H1 (cell line): ENCODE data around the gene SHROOM2. TPM values are rescaled to one million over a fixed set of nuclear protein-coding genes. Genes with fewer than 3 reads are reported as not detected.

ENCODE experiments used
- CTCF ChIA-PET: fragments of 300-600 bp; sonication (Branson Sonifier 250); formaldehyde crosslinking; loops from one replicate; lab custom pipeline; 2021; ENCODE audit not compliant: partially characterized antibody; lab: Charles Lee
- POLR2A ChIA-PET: fragments of 300-600 bp; sonication (Branson Sonifier 250); formaldehyde crosslinking; loops from one replicate; lab custom pipeline; 2021; ENCODE audit warnings: inconsistent platforms; ENCODE audit not compliant: partially characterized antibody; lab: Charles Lee
- DNase-seq, 2 experiments: peaks; one replicate each; pipeline versions ENCODE4 v3.0.0 to v3.0.0-alpha.2; 2010 to 2022; ENCODE audit warnings: low spot score in 2 of 2, low read depth in 1 of 2, mixed read lengths in 1 of 2
- FAIRE-seq: peaks from 2 replicates; lab custom pipeline; 2011; peaks lifted over from hg19 to GRCh38; lab: Jason Lieb, UNC
- H2AFZ ChIP-seq: 2 replicates; pipeline ENCODE4 v1.8.1; 2012; ENCODE audit warnings: low read length, inconsistent platforms
- H2AK5ac ChIP-seq: 2 replicates; pipeline ENCODE4 v1.6.1; 2013; ENCODE audit warnings: low read depth, low read length
- H2BK120ac ChIP-seq: replicated peaks from 2 replicates; pipeline ENCODE3; 2013; ENCODE audit warnings: low read depth, low read length, inconsistent platforms
- H2BK12ac ChIP-seq: 2 replicates; pipeline ENCODE4 v1.6.1; 2013; ENCODE audit warnings: low read depth, low read length
- H2BK15ac ChIP-seq: 2 replicates; pipeline ENCODE4 v1.6.1; 2013; ENCODE audit warnings: low read length
- H2BK20ac ChIP-seq: 2 replicates; pipeline ENCODE4 v1.6.1; 2013; ENCODE audit warnings: low read length
- H2BK5ac ChIP-seq: 2 replicates; pipeline ENCODE4 v1.6.1; 2013; ENCODE audit warnings: low read depth, low read length
- H3K14ac ChIP-seq: 2 replicates; pipeline ENCODE4 v1.6.1; 2013; ENCODE audit warnings: inconsistent platforms; ENCODE audit not compliant: insufficient read length
- H3K18ac ChIP-seq: 2 replicates; pipeline ENCODE4 v1.6.1; 2013; ENCODE audit warnings: low read length; ENCODE audit errors: extremely low read depth
- H3K23ac ChIP-seq: 2 replicates; pipeline ENCODE4 v1.6.1; 2013; ENCODE audit warnings: inconsistent platforms; ENCODE audit not compliant: insufficient read length
- H3K23me2 ChIP-seq: 2 replicates; pipeline ENCODE4 v1.6.1; 2013; ENCODE audit warnings: low read depth, low read length
- H3K27ac ChIP-seq: 2 replicates; pipeline ENCODE4 v1.6.1; 2011; ENCODE audit warnings: low read depth, low read length, inconsistent platforms
- H3K27me3 ChIP-seq, 4 experiments: replicated peaks in 1 of 4; 1 replicate in 1 of 4; 2 replicates in 3 of 4; pipeline versions ENCODE4 v1.6.1 to v1.8.1; 2011 to 2013; ENCODE audit warnings: low read length in 3 of 4, mild to moderate bottlenecking in 3 of 4, inconsistent platforms in 2 of 4, mixed read lengths in 2 of 4, moderate library complexity in 1 of 4; ENCODE audit not compliant: control insufficient read depth in 3 of 4, insufficient read depth in 3 of 4; ENCODE audit errors: extremely low read depth in 1 of 4
- H3K36me3 ChIP-seq, 4 experiments: 2 replicates each; pipeline versions ENCODE4 v1.6.1 to v1.8.1; 2011 to 2013; ENCODE audit warnings: mild to moderate bottlenecking in 4 of 4, low read length in 3 of 4, moderate library complexity in 2 of 4, control low read depth in 1 of 4, inconsistent platforms in 1 of 4; ENCODE audit not compliant: insufficient read depth in 4 of 4, control insufficient read depth in 2 of 4
- H3K4ac ChIP-seq: replicated peaks from 2 replicates; pipeline ENCODE3; 2013; ENCODE audit warnings: low read length, low read depth, mixed read lengths, inconsistent platforms; ENCODE audit not compliant: insufficient read length
- H3K4me1 ChIP-seq, 4 experiments: replicated peaks in 1 of 4; 1 replicate in 1 of 4; 2 replicates in 3 of 4; pipeline versions ENCODE4 v1.6.1 to v1.8.1; 2011 to 2013; ENCODE audit warnings: low read length in 3 of 4, inconsistent platforms in 2 of 4, mixed read lengths in 1 of 4; ENCODE audit not compliant: insufficient read depth in 4 of 4, control insufficient read depth in 3 of 4
- H3K4me2 ChIP-seq, 2 experiments: 2 replicates each; pipeline versions ENCODE4 v1.6.1 to v1.8.1; 2011 to 2013; ENCODE audit warnings: low read depth in 2 of 2, low read length in 2 of 2, control low read depth in 1 of 2, inconsistent platforms in 1 of 2, mild to moderate bottlenecking in 1 of 2; ENCODE audit not compliant: insufficient read depth in 1 of 2
- H3K4me3 ChIP-seq, 4 experiments: fragments of 200-600, 300-600 bp in 1 of 4; sonication (generic), shearing (Covaris generic), sonication (Bioruptor Twin) in 1 of 4; 2 replicates each; pipeline versions ENCODE4 v1.5.1 to v1.8.1; 2011 to 2016; ENCODE audit warnings: low read length in 4 of 4, low read depth in 3 of 4, control low read depth in 2 of 4, inconsistent platforms in 2 of 4, mild to moderate bottlenecking in 2 of 4, mixed read lengths in 1 of 4, moderate library complexity in 1 of 4; ENCODE audit not compliant: insufficient read depth in 2 of 4; ENCODE audit errors: extremely low read depth in 1 of 4
- H3K56ac ChIP-seq: replicated peaks from 2 replicates; pipeline ENCODE3; 2013; ENCODE audit warnings: low read depth, mild to moderate bottlenecking, mixed read lengths, low read length, inconsistent platforms; ENCODE audit not compliant: insufficient read length
- H3K79me1 ChIP-seq: 2 replicates; pipeline ENCODE4 v1.6.1; 2013; ENCODE audit warnings: low read depth, low read length, control low read depth
- H3K79me2 ChIP-seq, 2 experiments: 2 replicates each; pipeline versions ENCODE4 v1.6.1 to v1.8.1; 2012 to 2013; ENCODE audit warnings: low read length in 2 of 2, mild to moderate bottlenecking in 2 of 2, inconsistent platforms in 1 of 2; ENCODE audit not compliant: insufficient read depth in 2 of 2, control insufficient read depth in 1 of 2
- H3K9ac ChIP-seq, 4 experiments: replicated peaks in 1 of 4; 1 replicate in 1 of 4; 2 replicates in 3 of 4; pipeline versions ENCODE4 v1.6.1 to v1.8.1; 2011 to 2013; ENCODE audit warnings: low read depth in 3 of 4, low read length in 3 of 4, control low read depth in 2 of 4, mild to moderate bottlenecking in 2 of 4, moderate library complexity in 2 of 4, inconsistent platforms in 1 of 4; ENCODE audit errors: extremely low read depth in 1 of 4
- H3K9me3 ChIP-seq, 2 experiments: 2 replicates each; pipeline versions ENCODE4 v1.6.1 to v1.8.1; 2012 to 2013; ENCODE audit warnings: mild to moderate bottlenecking in 2 of 2, moderate library complexity in 2 of 2, control low read depth in 1 of 2, inconsistent platforms in 1 of 2, low read depth in 1 of 2, low read length in 1 of 2, mixed read lengths in 1 of 2; ENCODE audit not compliant: insufficient read depth in 2 of 2
- H4K20me1 ChIP-seq, 2 experiments: replicated peaks in 1 of 2; 2 replicates each; pipeline versions ENCODE3 to v1.8.1; 2011 to 2013; ENCODE audit warnings: inconsistent platforms in 2 of 2, low read length in 2 of 2, mild to moderate bottlenecking in 1 of 2; ENCODE audit not compliant: insufficient read depth in 2 of 2, control insufficient read depth in 1 of 2
- H4K5ac ChIP-seq: 2 replicates; pipeline ENCODE4 v1.6.1; 2013; ENCODE audit warnings: low read length, low read depth, mixed read lengths, inconsistent platforms; ENCODE audit not compliant: insufficient read length
- H4K8ac ChIP-seq: 2 replicates; pipeline ENCODE4 v1.8.0; 2013; ENCODE audit warnings: mild to moderate bottlenecking, moderate library complexity, low read length, inconsistent platforms; ENCODE audit not compliant: insufficient read depth; ENCODE audit errors: extremely low read depth
- H4K91ac ChIP-seq: replicated peaks from 2 replicates; pipeline ENCODE3; 2013; ENCODE audit warnings: low read length, mixed read lengths, inconsistent platforms; ENCODE audit not compliant: insufficient read length
- CREB1 ChIP-seq: IDR thresholded peaks from 2 replicates; pipeline ENCODE4 v1.6.1; 2012; ENCODE audit warnings: inconsistent platforms
- POU5F1 ChIP-seq: IDR thresholded peaks from 2 replicates; pipeline ENCODE4 v1.6.1; 2011; ENCODE audit warnings: low read depth, mild to moderate bottlenecking, low read length, moderate library complexity
- RXRA ChIP-seq: IDR thresholded peaks from 2 replicates; pipeline ENCODE4 v1.6.1; 2011; ENCODE audit warnings: low read depth, mild to moderate bottlenecking, low read length, moderate library complexity; ENCODE audit not compliant: insufficient read depth
- SUZ12 ChIP-seq: fragments of 200-600 bp; sonication (generic); IDR thresholded peaks from 2 replicates; pipeline ENCODE4 v1.6.1; 2012; ENCODE audit warnings: mild to moderate bottlenecking, inconsistent platforms, low read length, moderate library complexity, mixed read lengths
- WGBS, 2 experiments: shearing (Covaris generic) in 1 of 2; methylation state at CpG; one replicate each; pipeline versions ENCODE4 v1.1.6 to v1.1.7; 2013 to 2015; ENCODE audit warnings: low lambda C conversion rate in 2 of 2, mixed read lengths in 2 of 2, inconsistent platforms in 1 of 2, low coverage in 1 of 2, missing lambda C conversion rate in 1 of 2; ENCODE audit not compliant: insufficient replicate concordance in 2 of 2, insufficient coverage in 1 of 2, insufficient read length in 1 of 2; ENCODE audit errors: extremely low coverage in 1 of 2, missing lambda C conversion rate in 1 of 2; 5-methylcytosine and 5-hydroxymethylcytosine counted together
- polyA plus RNA-seq, 7 experiments: library from polyadenylated mRNA; depleted of rRNA in 3 of 7; stranded (reverse) in 5 of 7; unstranded in 2 of 7; fragments of >200 nt in 5 of 7; fragments of 200-250 nt in 2 of 7; gene quantifications; 1 replicate in 5 of 7; 2 replicates in 1 of 7; 4 replicates in 1 of 7; pipeline versions ENCODE4 v1.2.1 to v1.2.3, GENCODE V29; 2011 to 2013; ENCODE audit warnings: missing spikeins in 2 of 7, mixed read lengths in 2 of 7
- total RNA-seq: library from RNA; stranded (reverse); fragmentation: NEBNext Ultra II Directional; extraction: Animal tissue kit (Norgen Biotek cat#: 25700); gene quantifications from 2 replicates; pipeline ENCODE4 v1.2.1, GENCODE V29; 2021

SHROOM2 gene
- total and polyA plus RNA-seq, 2 of the 8 experiments (the other 6 are each of a cell fraction or from before 2014, with no cell fraction given): 3.4 to 14.2 TPM

GRCh38 chrX:9767375-9767774, 18.9 kb upstream of the SHROOM2 start:
- CTCF ChIA-PET: interaction anchor here (0.8 kb wide), 1 partner anchor 75 kb away, joined by 3 read pairs; no protein-coding TSS in a partner anchor
- no peak overlapping the region for H3K18ac ChIP-seq
- no peak overlapping the region for H2AFZ ChIP-seq
- H3K36me3 ChIP-seq: no peaks in the 10 kb centered on the region
- TF ChIP-seq RXRA (no peak), CREB1 (no peak), POU5F1 (no peak), SUZ12 (no peak)
- 90% methylated on average over 3 of the region's 6 CpGs; no CpG with 5 or more reads in 1 of the 2 experiments for WGBS, 2 experiments
- H3K79me1 ChIP-seq: no peaks in the 10 kb centered on the region
- H3K4ac ChIP-seq: no peak overlapping the region
- H4K20me1 ChIP-seq: no peaks in the 10 kb centered on the region
- DNase-seq (no peak), FAIRE-seq (no peak)
- H2BK120ac ChIP-seq: no peak overlapping the region
- no peak overlapping the region for H3K9ac ChIP-seq
- H2BK15ac ChIP-seq: no peak overlapping the region
- no peak overlapping the region for H4K91ac ChIP-seq
- no peak overlapping the region for H2BK5ac ChIP-seq
- H3K23me2 ChIP-seq: 0 out of 2 replicates have a peak, but pooled peaks cover under 1% of the 10 kb centered on the region
- H3K4me3 ChIP-seq: no peak overlapping the region
- POLR2A ChIA-PET: interaction anchor here (1.2 to 1.5 kb wide), 2 partner anchors 8 to 17 kb away, joined by 3 read pairs; no protein-coding TSS in a partner anchor
- H3K27me3 ChIP-seq: no peaks in the 10 kb centered on the region
- H3K4me1 ChIP-seq: peaks cover 0 to 3% (median 0%) of the 10 kb centered on the region in 4 experiments; a peak in 1 of 7 replicates
- no peak overlapping the region for H3K27ac ChIP-seq
- H3K23ac ChIP-seq: no peak overlapping the region
- no peaks in the 10 kb centered on the region for H3K9me3 ChIP-seq
- no peak overlapping the region for H2BK20ac ChIP-seq
- no peak overlapping the region for H3K56ac ChIP-seq
- H3K79me2 ChIP-seq: peaks cover 0 to 9% of the 10 kb centered on the region in 2 experiments; a peak in 1 of 4 replicates
- no peak overlapping the region for H4K5ac ChIP-seq
- no peak overlapping the region for H3K4me2 ChIP-seq
- no peak overlapping the region for H2AK5ac ChIP-seq
- no peak overlapping the region for H4K8ac ChIP-seq
- no peak overlapping the region for H3K14ac ChIP-seq
- no peak overlapping the region for H2BK12ac ChIP-seq
